MM.1S (cell line): ENCODE measurements around the gene SLC25A41.

Experiments used
- DNase-seq: peaks from one replicate; pipeline ENCODE4 v3.0.0-alpha.2; 2015
- H2AFZ ChIP-seq: fragments of 300-600 bp; sonication (generic); 2 replicates; pipeline ENCODE4 v1.6.0; 2016; ENCODE audit warnings: antibody characterized with exemption, low read length
- H3F3A ChIP-seq: fragments of 300-600 bp; sonication (generic); 2 replicates; pipeline ENCODE4 v1.6.1; 2016; ENCODE audit warnings: mild to moderate bottlenecking, antibody characterized with exemption, low read length, moderate library complexity, mixed read lengths; ENCODE audit not compliant: insufficient read depth
- H3K27ac ChIP-seq: fragments of 300-600 bp; sonication (generic); 2 replicates; pipeline ENCODE4 v1.5.1; 2016; ENCODE audit warnings: mild to moderate bottlenecking, low read length
- H3K27me3 ChIP-seq: fragments of 300-600 bp; sonication (generic); replicated peaks from 2 replicates; pipeline ENCODE4 v1.6.0; 2016; ENCODE audit warnings: low read length; ENCODE audit not compliant: insufficient read depth
- H3K36me3 ChIP-seq: fragments of 300-600 bp; sonication (generic); replicated peaks from 2 replicates; pipeline ENCODE4 v1.6.1; 2016; ENCODE audit warnings: mild to moderate bottlenecking, low read length, mixed read lengths; ENCODE audit not compliant: insufficient read depth
- H3K4me1 ChIP-seq: fragments of 300-600 bp; sonication (generic); 2 replicates; pipeline ENCODE4 v1.6.1; 2016; ENCODE audit warnings: low read length, mixed read lengths
- H3K4me2 ChIP-seq: fragments of 300-600 bp; sonication (generic); 2 replicates; pipeline ENCODE4 v1.6.0; 2016; ENCODE audit warnings: low read depth, low read length
- H3K4me3 ChIP-seq: fragments of 300-600 bp; sonication (generic); 2 replicates; pipeline ENCODE4 v1.5.1; 2016; ENCODE audit warnings: low read length, mixed read lengths
- H3K79me2 ChIP-seq: fragments of 300-600 bp; sonication (generic); 2 replicates; pipeline ENCODE4 v1.6.1; 2016; ENCODE audit warnings: mixed run types, low read length, mixed read lengths
- H3K9ac ChIP-seq: fragments of 300-600 bp; sonication (generic); 2 replicates; pipeline ENCODE4 v1.6.1; 2016; ENCODE audit warnings: low read length, mixed read lengths
- H3K9me2 ChIP-seq: fragments of 300-600 bp; sonication (generic); replicated peaks from 2 replicates; pipeline ENCODE4 v1.6.1; 2016; ENCODE audit warnings: mild to moderate bottlenecking, low read length, mixed read lengths; ENCODE audit not compliant: insufficient read depth
- H3K9me3 ChIP-seq: fragments of 300-600 bp; sonication (generic); replicated peaks from 2 replicates; pipeline ENCODE4 v1.6.1; 2016; ENCODE audit warnings: mild to moderate bottlenecking, low read length, mixed read lengths; ENCODE audit not compliant: insufficient read depth
- H4K20me1 ChIP-seq: fragments of 300-600 bp; sonication (generic); 2 replicates; pipeline ENCODE4 v1.6.1; 2016; ENCODE audit warnings: mild to moderate bottlenecking, low read length, moderate library complexity, mixed read lengths; ENCODE audit not compliant: insufficient read depth
- EZH2 ChIP-seq: fragments of 300-600 bp; sonication (generic); optimal IDR thresholded peaks from 2 replicates; pipeline ENCODE3; 2017; ENCODE audit warnings: low read depth, mild to moderate bottlenecking, antibody characterized with exemption, low read length, mixed read lengths
- EZH2phosphoT487 ChIP-seq: fragments of 300-600 bp; sonication (generic); IDR thresholded peaks from 2 replicates; pipeline ENCODE4 v1.6.1; 2018; ENCODE audit warnings: antibody characterized with exemption, low read length
- TF ChIP-seq, protein P1 (sequence below): fragments of 300-600 bp; sonication (generic); IDR thresholded peaks from 2 replicates; pipeline ENCODE4 v1.5.1; 2016; ENCODE audit warnings: antibody characterized with exemption, low read length, mixed read lengths

Gene SLC25A41

DNA sequence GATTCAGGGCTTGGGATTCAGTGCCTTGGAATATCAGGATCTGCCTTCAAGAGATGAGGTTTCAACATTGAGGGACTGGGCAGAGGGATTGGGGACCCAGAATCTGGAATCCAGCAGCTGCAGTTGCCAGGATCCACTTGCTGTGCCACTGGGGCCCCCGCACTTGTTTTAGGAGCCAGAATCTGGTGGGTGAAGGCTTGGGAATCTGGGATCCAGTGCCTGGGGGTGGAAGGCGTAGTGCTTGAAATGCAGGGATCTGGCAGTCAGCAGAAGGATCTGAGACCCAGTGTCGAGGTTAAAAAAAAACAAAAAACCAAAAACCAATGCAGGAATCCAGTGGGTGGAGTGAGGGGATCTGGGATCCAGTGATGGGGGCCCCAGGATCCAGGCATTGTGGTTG lies 7.3 kb upstream of the SLC25A41 start:
- H3K9ac ChIP-seq, result no peak overlapping the region
- H3K79me2 ChIP-seq, result no peaks in the 10 kb centered on the region
- H3K36me3 ChIP-seq, result no peaks in the 10 kb centered on the region
- H3K27me3 ChIP-seq, result peaks cover 15% of the 10 kb centered on the region
- no peak overlapping the region for H2AFZ ChIP-seq
- no peak overlapping the region for H3K27ac ChIP-seq
- TF ChIP-seq EZH2, result no peak
- no peak for TF ChIP-seq EZH2phosphoT487
- TF ChIP-seq, protein P1, sequence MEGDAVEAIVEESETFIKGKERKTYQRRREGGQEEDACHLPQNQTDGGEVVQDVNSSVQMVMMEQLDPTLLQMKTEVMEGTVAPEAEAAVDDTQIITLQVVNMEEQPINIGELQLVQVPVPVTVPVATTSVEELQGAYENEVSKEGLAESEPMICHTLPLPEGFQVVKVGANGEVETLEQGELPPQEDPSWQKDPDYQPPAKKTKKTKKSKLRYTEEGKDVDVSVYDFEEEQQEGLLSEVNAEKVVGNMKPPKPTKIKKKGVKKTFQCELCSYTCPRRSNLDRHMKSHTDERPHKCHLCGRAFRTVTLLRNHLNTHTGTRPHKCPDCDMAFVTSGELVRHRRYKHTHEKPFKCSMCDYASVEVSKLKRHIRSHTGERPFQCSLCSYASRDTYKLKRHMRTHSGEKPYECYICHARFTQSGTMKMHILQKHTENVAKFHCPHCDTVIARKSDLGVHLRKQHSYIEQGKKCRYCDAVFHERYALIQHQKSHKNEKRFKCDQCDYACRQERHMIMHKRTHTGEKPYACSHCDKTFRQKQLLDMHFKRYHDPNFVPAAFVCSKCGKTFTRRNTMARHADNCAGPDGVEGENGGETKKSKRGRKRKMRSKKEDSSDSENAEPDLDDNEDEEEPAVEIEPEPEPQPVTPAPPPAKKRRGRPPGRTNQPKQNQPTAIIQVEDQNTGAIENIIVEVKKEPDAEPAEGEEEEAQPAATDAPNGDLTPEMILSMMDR, result no peak
- H3K9me3 ChIP-seq, result no peaks in the 10 kb centered on the region
- no peaks in the 10 kb centered on the region for H4K20me1 ChIP-seq
- no peak overlapping the region for H3K4me3 ChIP-seq
- H3K4me1 ChIP-seq, result no peaks in the 10 kb centered on the region
- no peak overlapping the region for H3K4me2 ChIP-seq
- no peaks in the 10 kb centered on the region for H3F3A ChIP-seq
- DNase-seq, result no peak
- no peaks in the 10 kb centered on the region for H3K9me2 ChIP-seq

DNA sequence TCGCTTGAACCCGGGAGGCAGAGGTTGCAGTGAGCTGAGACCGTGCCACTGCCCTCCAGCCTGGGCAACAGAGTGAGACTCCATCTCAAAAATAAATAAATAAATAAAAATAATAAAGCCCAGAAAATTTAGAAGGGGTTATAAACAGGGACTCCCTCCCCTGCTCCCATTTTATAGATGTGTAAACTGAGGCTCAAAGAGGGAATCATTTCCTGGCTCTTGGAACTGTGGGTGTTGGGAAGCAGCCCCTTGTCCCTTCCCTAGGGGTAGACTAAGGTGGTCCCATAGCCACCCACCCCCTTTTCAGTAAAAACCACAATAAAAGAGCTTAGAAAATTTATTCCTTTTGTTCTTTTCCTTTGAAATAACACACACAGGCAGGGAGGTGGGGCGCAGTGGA lies 6.2 kb upstream of the SLC25A41 start:
- Histone ChIP-seq H3K27me3 (peaks cover 15% of the 10 kb centered on the region), H4K20me1 (no peaks in the 10 kb centered on the region), H3K9me2 (no peaks in the 10 kb centered on the region), H3K79me2 (no peaks in the 10 kb centered on the region), H3F3A (no peaks in the 10 kb centered on the region), H3K36me3 (no peaks in the 10 kb centered on the region), H2AFZ (no peak overlapping the region), H3K9ac (no peak overlapping the region), H3K4me1 (no peaks in the 10 kb centered on the region), H3K27ac (no peak overlapping the region), H3K4me3 (no peak overlapping the region), H3K9me3 (no peaks in the 10 kb centered on the region), H3K4me2 (no peak overlapping the region)
- TF ChIP-seq, protein P1, result no peak
- TF ChIP-seq EZH2 (no peak), EZH2phosphoT487 (no peak)
- no peak for DNase-seq

- Histone ChIP-seq H3K36me3 (no peaks in the 10 kb centered on the region), H4K20me1 (no peaks in the 10 kb centered on the region), H3K27me3 (peaks cover 15% of the 10 kb centered on the region; the same call in 1 of the 2 replicates), H3F3A (no peaks in the 10 kb centered on the region), H3K27ac (no peak overlapping the region), H2AFZ (no peak overlapping the region), H3K4me3 (no peak overlapping the region), H3K4me1 (no peaks in the 10 kb centered on the region), H3K9me2 (no peaks in the 10 kb centered on the region), H3K79me2 (no peaks in the 10 kb centered on the region), H3K4me2 (no peak overlapping the region), H3K9ac (no peak overlapping the region), H3K9me3 (no peaks in the 10 kb centered on the region)
- TF ChIP-seq, protein P1, result no peak
- no peak for TF ChIP-seq EZH2phosphoT487
- TF ChIP-seq EZH2, result no peak
- no peak for DNase-seq
Measured at GRCh38 chr19:6433165-6433564, 398 bp downstream of the SLC25A41 start.
